Measurements from ENCODE around the gene LIPT2.

The LIPT2 gene

DNA sequence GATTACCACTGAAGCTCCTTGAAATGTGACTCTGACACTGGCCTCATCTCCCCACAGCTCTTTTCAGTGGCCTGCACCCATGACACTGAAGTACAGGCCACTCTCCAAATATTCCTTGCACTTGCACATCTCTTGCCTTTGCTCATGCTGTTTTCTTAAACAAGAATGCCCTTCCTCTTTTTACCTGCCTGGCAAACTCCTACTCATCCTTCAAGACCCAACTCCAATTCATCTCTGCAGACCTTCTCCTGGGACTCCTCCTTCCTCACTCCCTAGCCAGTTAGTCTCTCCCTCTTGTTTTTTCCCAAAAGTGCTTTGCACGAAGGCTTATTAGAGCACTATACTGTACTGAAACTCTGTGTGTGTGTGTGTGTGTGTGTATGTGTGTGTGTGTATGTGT lies 28.8 kb downstream of the LIPT2 start:
- no peak for DNase-seq

DNA sequence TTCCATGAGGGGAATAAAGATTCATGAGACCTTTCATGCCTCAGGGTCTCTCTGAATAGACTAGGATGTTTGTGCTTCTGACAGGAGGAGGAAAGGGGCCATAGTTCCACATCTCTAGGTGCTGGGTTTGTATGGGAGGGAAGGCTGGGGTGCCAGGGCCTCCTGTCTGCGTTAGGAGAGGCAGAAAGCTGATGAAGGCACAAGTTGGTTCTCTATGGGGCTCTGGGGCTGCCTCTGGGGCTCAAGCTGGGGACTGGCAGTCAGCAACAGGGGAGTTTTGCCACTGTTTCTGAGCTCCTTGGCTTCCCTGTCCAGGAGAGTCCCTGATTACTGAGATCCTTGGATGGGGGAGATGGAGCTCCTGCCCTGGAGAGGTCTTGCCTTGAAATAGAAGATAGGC lies 30.3 kb downstream of the LIPT2 start:
- DNase-seq: no peak

DNA sequence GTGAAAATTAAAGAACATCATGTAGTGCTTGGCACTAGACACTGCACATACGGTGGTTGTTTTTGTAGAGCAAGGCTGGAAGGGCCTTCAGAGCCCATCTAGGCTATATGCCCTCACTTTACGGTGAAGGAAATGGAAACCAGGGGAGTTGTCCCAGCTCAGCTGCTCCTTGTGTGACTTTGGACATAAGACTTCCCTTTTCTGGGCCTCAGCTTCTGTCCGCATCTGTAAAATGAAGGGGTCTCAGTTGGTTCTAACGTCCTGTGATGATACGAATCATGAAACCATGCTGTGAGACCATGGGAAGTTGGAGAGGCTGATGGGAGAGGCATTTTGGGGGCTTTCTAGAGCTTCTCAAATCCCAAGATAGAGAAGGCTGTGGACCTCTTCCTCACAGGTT lies 30.9 kb downstream of the LIPT2 start:
- DNase-seq: no peak

DNA sequence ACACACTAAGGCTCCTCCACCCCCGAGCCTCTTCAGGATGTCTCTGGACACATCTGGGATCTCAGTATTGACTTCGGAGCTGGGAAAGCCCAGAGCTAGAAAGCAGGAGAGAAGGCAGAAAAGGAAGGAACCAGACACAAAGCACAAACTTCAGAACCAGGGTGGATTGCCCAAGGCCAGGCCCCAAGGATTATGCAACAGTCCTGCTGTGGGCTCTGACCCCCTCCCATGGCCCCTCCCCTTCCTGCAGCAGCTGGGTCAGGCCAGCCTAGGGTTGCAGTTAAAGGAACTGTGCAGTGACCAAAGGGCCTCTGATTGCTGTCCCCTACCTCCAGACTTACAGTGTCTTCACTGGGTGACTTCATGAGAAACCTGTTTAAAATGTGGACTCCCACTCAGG lies 31.5 kb downstream of the LIPT2 start:
- no peak for DNase-seq

DNA sequence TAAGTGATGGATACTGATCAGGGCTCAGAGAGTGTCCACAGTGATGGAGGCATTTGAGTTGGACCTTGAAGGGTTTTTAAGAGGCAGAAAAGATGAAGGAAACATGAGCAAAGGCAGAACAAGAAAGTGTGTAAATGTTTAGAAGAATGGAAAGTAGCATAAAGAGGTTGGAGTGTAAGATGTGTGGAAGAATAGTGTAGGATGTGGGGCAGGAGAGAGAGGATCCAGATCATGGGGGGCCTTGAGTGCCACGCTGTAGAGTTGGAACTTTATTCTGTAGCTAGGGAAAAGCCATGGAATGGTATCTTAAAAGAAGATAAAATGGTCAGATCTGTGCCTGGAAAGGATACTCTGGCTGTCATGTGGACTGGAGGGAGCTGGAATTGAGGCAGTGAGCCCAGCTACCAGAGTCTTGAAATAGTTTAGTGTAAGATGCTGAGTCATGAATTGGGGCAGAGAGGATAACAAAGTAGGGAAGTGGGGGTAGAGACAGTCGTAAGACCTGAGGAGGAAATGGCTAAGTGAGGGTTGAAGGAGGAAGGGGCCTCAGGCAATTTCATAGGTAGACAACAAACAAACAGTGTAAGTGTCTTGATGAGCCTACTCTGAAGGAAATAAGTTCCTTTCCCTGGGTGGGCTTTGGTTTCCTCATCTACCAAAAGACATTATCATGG lies 32.9 kb downstream of the LIPT2 start:
- no peak for DNase-seq

DNA sequence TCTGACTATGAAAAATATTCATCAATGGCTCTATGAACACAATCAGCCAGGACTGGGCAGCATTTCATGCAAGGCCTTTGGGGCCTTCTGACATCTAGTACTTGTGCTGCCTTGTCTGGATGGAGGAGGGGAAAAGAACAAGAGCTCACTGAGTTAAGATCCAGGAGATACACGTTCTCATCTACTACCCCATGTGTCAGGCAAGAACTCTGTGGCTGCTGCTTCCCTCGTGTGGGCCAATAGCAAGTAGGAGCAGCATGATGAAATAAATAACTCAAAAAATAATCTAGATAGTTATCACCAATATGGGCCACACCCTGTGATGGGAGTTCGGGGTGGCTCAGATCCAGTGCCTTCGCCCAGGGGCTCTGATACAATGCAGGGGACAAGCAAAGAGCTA lies 33.5 kb downstream of the LIPT2 start:
- no peak for DNase-seq

DNA sequence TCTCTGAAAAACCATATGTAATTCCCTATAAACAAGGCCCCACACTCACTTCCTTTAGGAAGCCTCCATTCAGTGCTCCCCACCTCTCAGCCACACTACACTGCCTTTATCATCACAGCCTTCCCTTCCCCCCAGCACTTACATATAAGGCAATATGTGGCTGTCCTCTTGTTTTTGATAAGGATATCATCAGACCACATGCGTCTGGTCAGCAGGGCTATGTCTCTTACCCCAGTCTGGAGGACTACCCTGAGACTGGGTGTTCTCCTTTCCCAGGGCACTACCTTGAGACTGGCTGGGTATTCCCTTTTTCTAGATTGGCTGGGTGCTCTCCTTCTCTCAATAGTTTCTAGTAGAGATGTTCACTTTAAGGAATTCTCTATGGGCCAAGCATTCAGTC lies 33.9 kb downstream of the LIPT2 start:
- DNase-seq: no peak

DNA sequence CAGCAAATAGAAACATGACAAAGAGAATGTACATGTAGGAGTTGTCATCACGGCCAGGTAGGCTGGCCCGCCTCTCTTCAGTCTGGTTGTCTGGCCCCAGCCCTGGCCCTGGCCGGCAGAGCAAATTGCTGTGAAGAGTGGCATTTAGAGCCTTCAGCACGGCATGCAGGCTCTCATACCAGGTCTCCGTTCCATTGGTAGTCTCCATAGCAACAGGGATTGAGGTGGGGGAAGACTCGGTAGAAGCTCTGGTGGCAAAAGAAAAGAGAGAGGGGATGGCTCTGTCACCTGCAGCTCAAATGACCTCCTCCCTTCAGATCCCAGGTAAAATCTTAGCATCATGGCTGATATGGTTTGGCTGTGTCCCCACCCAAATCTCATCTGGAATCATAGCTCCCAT lies 36.2 kb downstream of the LIPT2 start:
- DNase-seq: no peak

DNA sequence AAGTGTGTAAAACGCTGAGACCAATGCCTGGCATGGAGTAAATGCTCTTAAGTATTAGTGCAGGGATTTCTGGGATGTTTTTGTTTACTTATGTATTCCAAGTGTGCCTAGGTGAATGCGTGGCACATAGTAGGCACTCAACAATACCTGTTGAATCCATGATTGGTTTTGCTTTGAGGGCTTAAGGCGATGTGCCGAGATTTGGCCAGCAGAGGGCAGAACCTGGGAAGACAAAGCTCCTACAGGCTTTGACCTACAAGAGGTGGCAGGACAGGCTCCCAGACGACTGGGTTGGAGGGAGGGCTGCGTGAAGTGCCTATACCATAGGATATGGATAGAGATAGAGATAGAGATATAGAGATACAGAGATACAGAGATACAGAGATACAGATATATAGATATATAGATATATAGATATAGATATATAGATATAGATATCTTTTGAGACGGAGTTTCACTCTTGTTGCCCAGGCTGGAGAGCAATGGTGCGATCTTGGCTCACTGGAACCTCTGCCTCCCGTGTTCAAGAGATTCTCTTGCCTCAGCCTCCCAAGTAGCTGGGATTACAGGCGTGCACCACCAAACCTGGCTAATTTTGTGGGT lies 40.0 kb downstream of the LIPT2 start:
- peak; percentile 84 for DNase-seq

DNA sequence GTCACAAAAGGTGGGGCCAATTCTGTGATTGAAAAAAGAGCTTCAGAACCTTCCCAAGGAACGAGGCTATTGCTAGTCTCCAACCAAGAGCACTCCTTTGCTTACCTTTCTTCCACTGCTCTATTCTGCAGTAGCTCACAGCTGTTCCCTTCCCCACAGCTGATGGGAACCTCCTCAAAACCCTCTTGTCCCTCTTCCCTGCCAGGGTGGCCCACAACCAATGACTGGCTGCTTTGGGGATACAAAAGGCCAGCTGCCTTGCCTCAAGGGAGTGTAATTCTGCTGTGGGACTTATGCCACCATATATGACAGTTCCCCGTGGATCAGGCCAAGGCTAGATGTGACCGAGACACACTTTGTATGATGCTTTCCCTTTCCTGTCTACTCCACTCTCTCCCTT lies 41.2 kb downstream of the LIPT2 start:
- no peak for DNase-seq

DNA sequence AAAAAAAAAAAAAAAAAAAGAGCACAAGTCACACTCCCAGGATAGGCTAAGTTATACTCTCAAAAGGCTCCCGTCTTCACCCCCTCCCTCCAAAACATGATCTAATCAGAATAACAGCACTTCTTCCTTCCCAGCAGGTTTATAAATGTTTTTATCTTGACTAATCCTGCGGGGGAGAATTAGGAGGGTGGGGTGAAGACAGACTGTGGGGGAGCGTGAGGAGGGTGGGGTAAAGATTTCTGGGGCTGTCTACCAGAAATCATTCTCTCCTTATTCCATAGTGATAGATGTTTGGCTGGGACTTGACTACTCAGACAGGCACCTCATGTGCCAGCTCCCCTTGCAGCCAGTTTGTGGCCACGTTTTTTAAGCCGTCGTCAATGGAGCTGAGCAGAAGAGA lies 43.2 kb downstream of the LIPT2 start:
- no peak for DNase-seq

DNA sequence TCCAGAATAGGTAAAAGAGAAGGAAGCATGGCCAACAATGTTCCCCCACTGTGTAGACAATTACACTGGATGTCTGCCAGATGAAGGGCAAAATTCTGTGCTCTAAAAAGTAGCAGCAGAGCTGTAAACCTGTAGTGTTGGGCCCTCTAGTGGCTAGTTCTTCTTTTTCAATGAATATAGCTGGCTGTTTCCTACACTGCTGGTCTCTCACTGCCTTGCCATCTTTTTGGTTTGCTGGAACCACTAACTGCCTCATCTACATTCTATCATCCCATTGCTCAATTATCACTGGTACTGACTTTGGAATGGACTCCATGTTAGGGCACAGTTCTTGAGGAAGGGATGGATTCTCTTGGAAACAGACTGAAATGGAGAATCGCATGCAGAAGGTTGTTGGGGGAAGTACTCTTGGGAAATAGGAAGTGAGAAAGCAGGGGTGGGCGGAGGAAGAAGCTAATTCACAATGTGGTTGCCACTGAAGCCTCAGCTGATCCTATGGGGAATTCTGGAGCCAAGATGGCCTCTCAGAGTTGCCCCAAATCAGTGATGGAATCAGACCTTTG lies 44.1 kb downstream of the LIPT2 start:
- DNase-seq: peak; percentile 97

DNA sequence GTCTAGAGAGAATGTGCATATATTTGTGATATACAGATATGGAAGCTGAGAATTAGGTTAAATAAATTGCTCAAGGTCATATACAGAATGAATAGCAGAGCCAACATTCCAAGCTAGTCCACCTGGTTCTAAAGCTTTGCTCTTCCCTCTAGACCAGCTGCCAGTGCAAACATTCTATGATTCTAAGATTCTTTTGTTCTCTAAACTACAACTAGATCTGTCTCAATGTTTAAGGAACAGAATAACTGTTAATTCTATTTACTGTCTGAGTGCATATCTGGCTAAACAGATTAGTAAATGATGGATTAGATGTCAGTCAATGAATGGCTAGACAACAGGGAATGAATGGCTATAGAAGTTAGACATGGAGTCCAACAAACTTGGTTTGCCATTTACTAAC lies 45.8 kb downstream of the LIPT2 start:
- no peak for DNase-seq

DNA sequence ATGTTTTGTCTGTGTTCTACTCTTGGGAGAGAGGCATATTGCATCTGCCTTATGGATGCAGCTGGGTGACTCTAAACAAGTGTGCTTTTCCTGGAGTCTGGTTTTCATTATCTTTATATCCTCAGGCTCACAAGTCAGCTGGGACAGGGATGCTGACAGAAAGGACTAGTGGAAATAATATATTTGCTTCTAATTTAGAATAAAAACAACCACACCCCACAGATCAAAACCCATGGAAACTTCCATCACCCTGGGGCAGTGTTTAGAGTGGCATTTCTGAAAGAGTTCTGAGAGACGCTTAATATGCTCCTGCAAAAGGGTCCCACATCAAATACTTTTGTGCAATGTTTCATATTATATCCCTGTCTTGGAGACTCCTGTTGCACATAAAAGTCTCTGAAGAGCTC lies 47.0 kb downstream of the LIPT2 start:
- no peak for DNase-seq

DNA sequence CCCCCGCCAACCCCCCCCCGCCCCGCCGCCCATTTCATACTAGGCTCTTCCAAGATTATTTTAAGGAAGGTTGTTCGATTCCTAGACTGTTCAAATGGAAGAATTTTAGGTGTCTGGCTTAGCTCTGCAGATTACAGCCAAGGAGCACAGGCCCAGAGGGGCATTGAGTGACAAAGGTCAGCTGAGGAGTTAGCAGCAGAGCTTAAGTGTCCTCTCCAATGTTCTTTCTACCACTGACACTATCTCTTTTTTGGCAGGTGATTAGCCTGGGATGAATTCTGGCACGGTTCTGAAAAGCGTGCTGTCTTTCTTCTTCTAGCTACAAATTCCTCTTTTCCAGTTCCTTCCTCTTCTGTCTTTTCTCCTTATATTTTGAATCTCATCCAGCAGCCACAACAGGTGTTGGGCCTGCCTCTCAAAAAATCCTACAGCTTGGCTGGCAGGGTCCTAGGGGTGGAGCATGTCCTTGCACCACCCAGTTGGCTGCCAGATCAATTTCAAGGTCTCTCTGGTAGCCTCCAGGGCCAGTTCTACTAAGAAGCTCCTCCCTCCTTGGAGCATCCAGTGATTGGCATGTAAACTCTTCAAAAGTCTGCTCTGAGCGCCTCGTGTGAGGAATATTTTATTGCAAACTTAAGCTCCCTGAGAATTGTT lies 49.2 kb downstream of the LIPT2 start:
- peak; percentile 48 for DNase-seq

DNA sequence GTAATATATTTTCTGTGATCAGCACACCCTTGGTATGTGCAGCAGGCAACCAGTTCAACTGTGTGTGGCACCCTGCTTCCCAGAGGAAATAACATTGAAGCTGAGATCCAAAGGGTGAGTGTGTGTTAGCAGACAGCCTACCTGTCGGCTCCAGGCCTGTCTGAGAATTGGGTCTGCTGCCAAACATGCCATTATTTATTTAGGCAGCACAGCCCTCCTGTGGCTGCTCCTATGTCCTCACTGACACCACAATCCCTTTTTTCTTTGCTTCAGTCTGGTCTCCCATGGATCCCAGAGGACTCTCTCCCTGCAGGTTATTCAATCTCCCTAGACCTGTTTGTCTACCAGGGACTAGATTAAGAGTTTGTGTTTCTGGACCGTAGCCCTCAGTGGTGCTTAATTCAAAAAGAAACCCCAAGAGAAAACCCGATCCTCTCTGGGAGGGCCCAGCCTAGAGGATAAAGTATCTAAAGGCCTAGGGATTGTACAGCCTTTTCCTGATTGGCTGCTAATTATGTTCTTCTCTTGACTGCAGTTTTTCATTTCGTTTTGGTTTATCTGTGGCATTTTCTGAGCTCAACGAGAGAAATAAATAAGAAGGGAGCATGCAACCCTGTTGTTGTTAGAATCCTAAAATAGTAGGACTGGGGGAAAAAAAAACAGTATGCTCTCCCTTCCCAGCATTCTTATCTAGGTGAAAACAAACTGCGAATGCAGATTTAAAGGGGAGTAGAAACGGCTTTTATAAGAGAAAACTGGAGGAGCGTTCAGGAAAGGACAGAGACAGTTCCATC lies 50.3 kb downstream of the LIPT2 start:
- DNase-seq: peak; percentile 98

DNA sequence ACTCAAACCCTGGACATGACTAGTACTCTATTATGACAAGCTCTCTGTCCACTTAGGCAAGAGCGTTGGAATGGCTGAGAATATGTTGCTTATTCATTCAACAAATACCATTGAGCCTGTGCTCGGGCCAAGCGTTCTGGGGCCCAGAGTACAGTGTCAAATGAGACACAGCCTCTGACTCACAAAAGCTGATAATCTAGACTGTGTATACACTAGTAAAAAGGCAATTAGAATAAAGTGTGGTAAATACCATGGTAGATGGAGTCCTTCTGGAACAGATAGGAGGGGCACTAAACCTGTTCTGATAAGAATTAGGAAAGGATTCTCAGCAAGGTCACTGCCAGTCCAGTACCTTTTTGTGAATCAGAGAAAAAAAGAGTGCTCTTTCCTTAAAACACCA lies 50.9 kb downstream of the LIPT2 start:
- DNase-seq: peak; percentile 62
